NCI-H446 treated with DMSO at 0.1 percent for 48 hours (cell line): ENCODE measurements around the gene SH2B2.

Experiments
- DNase-seq: peaks from one replicate; lab custom pipeline; 2025; lab: John Stamatoyannopoulos, UW

SH2B2 gene

DNA sequence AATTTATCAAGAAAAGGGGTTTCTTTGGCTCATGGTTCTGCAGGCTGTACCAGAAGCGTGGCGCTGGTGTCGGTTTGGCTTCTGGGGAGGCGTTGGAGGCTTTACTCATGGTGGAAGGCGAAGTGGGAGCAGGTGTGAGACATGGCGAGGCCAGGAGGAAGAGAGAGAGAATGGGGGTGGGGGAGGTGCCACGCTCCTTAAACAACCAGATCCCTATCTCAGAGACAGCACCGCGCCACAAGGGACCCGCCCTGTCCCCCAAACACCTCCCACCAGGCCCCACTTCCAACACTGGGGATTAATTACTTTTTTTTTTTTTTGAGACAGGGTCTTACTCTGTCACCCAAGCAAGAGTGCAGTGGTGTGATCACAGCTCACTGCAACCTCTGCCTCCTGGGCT, 18.0 kb upstream of the SH2B2 start:
- DNase-seq = no peak

- DNase-seq = no peak
Observed at GRCh38 chr7:102270178-102270887, 16.3 kb upstream of the SH2B2 start.

- no peak for DNase-seq
Observed at GRCh38 chr7:102271158-102271798, 15.4 kb upstream of the SH2B2 start.

DNA sequence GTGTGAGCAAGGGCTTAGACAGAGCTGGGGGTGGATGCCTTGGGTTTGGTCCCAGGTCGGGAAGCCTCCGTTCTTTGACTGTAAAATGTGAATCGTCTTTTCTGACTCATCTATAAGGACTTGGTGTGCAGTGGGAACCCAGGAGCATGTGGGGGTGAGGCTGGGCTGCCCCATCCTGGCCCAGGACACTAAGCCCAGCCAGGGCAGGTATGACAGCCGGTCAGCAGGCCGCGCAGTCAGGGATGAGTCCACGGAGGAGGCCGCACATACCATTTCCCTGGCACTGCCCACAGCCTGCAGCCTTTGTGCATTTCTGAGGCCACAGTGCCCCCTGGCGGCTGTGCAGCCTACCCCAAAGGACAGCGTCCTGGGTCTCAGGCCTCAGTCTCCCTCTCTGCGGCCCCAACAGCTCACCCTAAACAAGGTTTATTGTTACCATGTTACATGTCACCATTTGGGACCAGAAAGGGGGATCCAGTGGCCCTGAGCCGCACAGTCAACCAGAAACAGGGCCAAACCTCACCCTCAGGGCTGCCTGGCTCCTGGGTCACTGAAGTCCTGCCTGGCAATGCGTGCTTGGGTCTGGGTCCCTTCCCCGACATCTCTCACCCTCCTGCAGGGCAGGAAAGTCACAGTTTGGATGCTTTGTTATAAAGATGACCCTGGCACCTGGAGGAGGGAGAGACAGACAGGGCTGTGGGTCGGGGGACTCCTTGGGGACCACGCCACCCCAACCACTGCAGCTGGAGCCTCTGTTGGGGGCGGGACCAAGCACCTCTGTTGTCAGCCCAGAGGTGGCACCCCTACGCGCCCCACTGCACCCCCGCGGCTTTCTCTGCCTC, 14.4 kb upstream of the SH2B2 start:
- DNase-seq = no peak

- no peak for DNase-seq
Observed at GRCh38 chr7:102272917-102273748, 13.5 kb upstream of the SH2B2 start.

DNA sequence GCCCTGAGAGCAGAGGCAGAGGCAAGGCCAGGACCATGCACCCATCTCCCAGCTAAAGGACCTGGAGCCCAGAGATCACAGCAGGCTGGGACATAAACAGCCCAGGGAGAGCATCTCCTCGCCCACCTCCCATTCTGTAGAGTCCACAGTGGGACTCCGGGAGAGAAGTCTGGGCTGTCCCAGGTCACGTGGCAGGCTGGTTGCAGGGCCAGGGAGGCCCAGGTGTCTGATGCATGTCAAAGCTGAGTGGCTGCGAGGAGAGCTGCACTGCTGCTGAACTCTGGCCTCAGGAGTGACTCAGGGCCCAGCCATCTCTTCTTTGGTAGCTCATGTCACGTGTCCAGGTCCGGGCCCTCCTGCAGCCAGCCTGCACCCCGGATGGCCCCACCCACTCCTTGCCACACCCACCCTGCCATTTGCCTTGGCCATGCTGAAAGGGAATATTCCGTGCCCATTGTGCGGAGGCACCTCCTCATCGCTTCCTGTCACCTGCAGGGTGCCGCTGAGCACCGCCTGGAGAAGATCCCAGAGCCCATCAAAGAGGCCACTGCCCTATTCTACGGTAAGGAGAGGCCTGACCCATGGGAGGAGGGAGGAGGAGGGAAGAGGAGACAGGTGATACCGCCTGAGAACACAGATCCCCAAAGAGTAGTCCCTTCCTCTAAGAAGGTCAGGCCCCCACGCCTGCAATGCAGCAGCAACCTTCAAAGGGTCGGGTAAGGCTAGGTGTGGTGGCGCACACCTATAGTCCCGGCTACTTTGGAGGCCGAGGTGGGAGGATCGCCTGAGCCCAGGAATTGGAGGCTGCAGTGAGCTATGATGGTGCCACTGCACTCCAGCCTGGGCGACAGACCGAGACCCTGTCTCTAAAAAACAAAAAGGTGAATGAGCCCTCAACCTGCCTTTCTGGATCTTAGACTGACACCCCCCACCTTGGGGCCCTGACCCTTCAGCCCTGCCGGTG, 12.6 kb upstream of the SH2B2 start:
- no peak for DNase-seq

DNA sequence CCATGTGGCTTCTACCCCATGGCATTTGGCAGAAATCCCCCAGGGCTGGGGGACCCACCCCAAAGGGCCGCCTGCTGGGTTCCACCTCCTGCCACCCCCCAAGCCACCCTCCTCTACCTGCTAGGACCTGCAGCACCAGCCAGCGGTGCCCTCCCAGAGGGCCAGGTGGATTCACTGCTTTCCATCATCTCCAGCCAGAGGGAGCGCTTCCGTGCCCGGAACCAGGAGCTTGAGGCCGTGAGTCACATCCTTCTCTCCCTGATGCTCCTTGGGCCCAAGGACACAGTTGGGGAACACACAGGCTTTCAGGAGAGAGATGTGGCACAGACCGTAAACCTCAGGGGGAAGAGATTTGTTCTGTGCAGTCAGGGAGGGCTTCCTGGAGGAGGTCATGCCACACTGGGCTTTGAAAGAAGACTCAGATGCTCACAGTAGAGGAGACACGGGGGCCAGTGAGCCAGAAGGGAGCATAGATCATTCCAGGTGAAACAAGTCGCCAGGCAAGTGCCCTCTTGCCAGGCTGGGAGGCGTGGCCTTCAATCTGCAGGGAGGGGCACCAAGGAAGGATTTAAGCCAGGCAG, 11.5 kb upstream of the SH2B2 start:
- no peak for DNase-seq

DNA sequence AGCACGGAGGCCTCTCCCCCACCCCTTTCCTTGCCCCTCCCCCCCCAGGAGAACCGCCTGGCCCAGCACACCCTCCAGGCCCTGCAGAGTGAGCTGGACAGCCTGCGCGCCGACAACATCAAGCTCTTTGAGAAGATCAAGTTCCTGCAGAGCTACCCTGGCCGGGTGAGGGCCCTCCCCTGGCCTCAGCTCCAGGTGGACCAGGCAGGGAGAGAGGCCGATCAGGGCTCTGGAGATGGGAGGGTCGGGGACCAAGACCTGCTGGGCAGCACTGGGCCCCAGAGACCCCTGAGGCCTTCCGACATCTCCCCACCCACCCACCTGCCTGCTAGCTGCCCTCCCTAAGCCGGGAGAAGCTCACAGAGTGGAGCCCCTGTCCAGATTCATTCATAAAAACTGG, 8.8 kb upstream of the SH2B2 start:
- DNase-seq = no peak

GRCh38 chr7:102279537-102280400, 6.9 kb upstream of the SH2B2 start:
- DNase-seq = no peak

GRCh38 chr7:102280521-102280920, 6.1 kb upstream of the SH2B2 start:
- no peak for DNase-seq

- no peak for DNase-seq
Observed at GRCh38 chr7:102281785-102282184, 4.9 kb upstream of the SH2B2 start.

DNA sequence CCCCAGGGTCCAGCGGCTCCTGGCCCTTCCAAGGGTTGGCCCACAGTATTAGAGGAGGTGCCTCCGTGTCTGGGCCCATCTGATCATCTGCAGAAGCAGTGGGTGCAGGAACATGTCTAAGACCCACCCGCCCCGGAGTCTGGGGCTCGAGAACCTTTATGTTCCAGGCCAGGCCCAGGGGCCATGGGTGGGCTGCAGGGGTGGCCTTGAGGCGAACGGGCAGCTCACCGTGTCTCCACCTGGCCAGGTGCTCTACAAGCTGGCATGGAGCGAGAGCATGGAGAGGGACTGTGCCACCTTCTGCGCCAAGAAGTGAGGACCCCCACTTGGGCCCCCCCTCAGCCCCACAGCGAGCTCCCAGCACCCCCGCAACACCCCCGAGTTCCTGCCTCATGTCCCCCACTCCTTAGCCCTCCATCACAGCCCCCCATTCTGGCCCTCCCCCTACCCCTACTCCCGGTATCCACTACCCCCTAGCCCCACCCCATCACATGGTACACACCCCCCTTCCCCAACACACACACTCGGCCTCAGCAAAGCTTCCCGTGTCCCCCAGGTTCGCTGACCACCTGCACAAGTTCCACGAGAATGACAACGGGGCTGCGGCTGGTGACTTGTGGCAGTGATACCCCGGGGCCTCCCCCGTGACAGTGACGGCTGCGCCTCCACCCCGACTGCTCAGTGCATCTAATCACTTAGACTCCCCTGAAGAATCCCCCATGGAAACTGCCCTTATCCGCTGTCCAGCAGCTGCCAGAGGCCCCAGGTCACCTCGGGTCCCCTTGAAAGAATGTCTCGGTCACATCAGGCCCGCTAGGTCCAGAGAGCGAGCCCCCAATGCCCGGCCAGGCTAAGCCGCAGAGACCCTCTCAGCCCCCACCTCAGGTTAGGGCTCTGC, 4.0 kb upstream of the SH2B2 start:
- no peak for DNase-seq

- no peak for DNase-seq
Observed at GRCh38 chr7:102283477-102284189, 3.0 kb upstream of the SH2B2 start.

DNA sequence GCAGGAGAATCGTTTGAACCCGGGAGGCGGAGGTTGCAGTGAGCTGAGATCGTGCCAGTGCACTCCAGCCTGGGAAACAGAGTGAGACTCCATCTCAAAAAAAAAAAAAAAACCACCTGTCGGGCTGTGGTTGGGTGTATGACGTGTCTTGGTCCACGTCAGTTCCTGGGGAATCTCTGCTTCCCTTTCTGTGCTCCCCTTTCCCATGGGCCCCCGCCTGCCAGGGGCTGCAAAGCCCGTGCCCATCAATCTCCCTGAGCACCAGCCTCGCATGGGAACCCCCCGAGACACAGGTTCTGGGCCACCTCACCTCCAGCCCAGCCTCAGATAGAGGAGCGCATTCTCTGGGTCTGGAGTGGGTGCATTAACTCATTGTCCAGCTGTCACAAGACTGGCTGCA, 2.3 kb upstream of the SH2B2 start:
- no peak for DNase-seq

DNA sequence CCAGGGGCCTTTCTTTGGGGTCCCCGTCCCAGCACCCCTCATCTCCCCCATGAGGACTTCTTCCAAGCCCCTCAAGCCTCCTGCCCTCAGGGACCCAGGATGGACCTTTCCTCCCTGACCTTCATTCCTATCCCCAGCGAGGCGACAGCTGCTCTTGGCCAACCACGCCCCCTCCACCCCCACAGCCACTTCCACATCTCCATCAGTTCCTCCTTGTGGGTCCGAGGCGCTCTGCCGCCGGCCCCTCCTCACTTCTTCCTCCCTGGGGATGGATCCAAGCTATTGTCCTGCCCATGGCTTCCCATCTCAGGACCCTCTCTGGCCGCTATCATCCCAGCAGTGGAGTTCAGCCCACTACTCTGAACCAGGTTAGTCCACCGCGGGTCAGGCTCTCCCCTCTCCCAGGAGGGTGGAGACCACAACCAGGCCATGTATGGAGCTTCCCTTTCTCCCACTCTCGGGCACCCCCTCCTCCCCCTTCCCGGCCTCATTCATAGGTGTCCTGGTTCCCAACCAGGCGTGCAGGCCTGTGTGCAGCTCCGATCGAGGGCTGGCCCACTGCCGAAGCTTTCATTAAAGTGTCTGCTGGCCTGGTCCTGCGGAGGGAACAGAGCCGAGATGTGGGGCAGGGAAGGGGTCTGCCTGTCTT, 1.7 kb upstream of the SH2B2 start:
- DNase-seq = no peak

GRCh38 chr7:102285540-102286236, 980 bp upstream of the SH2B2 start:
- no peak for DNase-seq
